GM18951 (cell line): ENCODE results near the gene CAMK2N2.

Experiments used
- POLR2A ChIP-seq: IDR thresholded peaks from 4 replicates; pipeline ENCODE4 v1.6.1; 2011; ENCODE audit warnings: mild to moderate bottlenecking; ENCODE audit not compliant: insufficient read length, insufficient read depth; ENCODE audit errors: extremely low read depth
- in situ Hi-C: fragments of 300-500 bp; cut with MboI; formaldehyde crosslinking; loops from one replicate; pipeline ENCODE4 v1.12.0; 2022; ENCODE audit warnings: low sequenced_read_pairs, mixed read lengths, inconsistent platforms; ENCODE audit not compliant: unreplicated experiment

CAMK2N2 gene

DNA sequence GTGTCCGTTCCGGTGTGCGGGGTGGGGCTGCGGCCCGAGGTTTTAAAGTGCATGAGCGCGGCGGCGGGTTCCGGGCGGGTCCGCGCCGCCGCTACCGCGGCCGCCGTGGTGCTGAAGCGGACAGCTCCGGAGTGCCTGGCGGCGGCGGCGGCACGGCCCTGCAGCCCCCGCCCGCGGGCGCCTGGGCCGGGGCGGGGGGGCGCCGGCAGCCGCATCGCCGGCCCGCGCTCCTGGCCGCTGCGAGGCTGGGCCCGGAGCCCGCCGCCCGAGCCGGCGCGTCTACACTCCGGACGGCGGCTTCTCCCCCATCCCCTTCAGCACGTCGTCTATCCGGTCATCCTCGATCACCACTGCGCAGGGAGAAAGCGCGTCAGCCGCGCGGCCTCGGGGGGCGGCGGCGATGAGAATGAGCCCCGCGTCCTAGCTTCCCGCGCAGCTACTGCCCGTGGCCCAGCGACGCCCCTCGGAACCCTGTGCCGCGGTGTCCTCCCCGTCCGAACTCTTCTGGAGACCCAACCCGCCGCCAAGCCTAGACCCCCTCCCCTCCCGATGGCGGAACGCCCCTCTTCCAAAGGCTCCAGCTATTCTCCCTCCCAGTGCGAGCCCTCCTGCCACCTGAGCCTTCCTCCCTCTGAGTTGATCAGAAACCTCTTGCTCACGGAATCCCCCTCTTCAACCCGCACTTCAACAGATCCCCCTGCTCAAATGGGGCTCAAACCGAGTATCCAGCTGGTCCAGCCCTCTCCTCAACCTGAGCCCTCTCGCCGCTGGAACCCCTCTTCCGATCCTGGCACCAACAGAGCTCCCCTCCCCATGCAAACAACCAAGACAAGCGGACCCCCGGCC is 1.3 kb downstream of the CAMK2N2 start:
- in situ Hi-C loops, result no loop called here
- TF ChIP-seq POLR2A, result no peak

DNA sequence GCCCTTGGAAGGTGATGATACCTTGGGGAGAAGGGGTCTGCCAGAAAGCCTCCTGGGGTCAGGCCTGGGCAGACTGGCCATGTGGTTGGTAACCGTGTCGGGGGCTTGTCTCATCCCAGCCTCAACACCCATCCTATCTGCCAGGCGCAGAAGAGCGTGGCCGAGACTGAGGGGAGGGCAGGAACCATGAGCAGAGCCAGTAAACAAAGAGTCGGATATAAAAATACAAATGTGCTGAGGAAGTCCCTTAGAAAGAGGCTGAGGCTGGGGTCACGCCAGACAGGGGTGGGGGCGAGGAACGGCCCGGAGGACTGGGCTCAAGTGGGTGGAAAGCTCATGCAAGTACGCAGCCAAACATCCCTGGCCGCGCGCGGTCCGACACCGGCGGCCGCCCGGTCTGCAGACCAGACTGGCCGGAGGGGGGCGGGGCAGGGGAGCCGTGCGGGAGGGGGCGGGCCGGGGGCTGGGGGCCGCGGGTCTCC is 1.9 kb downstream of the CAMK2N2 start:
- TF ChIP-seq POLR2A, result no peak
- in situ Hi-C loops, result no loop called here

DNA sequence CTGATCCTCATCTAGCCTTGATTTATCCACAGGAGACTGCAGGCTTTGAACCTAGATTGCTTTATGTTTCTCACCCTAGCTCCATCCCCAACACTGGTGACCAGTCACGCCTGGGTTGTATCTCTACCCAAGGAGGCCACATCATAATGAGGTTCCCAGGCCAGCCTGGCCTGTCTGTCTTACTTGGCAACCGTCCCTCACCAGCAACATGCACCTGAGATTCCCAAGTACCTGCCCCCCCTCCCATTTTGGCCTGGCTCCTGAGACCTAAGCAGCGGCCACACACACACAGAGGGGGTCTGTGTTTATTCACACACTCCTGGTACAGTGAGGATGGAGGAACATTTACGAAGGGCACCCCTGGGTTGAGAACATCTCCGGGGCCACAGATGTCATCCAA is 2.4 kb downstream of the CAMK2N2 start:
- TF ChIP-seq POLR2A, result no peak
- in situ Hi-C loops, result no loop called here

DNA sequence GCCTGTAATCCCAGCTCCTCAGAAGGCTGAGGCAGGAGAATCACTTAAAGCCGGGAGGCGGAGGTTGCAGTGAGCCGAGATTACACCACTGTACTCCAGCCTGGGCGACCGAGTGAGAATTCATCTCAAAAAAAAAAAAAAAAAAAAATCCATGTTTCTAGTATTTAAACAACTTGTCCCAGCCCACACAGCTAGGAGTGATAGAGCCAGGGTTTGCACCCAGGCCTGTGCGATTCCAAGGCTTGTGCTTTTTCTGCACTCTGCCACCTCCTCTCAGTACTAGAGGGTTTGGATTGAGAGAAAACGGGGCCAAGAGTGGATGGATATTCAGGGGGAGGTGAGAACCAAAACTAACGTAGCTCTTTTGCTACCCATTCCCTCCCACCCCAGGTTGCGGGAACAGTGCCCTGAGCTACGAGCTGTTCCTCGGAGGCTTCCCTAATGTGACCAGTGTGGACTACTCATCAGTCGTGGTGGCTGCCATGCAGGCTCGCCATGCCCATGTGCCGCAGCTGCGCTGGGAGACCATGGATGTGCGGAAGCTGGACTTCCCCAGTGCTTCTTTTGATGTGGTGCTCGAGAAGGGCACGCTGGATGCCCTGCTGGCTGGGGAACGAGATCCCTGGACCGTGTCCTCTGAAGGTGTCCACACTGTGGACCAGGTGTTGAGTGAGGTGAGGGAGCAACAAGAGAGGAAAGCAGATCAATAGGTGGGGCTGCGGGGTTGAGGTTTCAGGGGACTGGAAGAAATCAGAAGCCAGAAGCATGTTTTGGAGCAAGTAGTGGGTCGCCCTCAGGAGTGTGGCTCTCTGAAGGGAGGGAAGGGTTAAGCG is 4.1 kb downstream of the CAMK2N2 start:
- no peak for TF ChIP-seq POLR2A
- in situ Hi-C loops, result no loop called here

DNA sequence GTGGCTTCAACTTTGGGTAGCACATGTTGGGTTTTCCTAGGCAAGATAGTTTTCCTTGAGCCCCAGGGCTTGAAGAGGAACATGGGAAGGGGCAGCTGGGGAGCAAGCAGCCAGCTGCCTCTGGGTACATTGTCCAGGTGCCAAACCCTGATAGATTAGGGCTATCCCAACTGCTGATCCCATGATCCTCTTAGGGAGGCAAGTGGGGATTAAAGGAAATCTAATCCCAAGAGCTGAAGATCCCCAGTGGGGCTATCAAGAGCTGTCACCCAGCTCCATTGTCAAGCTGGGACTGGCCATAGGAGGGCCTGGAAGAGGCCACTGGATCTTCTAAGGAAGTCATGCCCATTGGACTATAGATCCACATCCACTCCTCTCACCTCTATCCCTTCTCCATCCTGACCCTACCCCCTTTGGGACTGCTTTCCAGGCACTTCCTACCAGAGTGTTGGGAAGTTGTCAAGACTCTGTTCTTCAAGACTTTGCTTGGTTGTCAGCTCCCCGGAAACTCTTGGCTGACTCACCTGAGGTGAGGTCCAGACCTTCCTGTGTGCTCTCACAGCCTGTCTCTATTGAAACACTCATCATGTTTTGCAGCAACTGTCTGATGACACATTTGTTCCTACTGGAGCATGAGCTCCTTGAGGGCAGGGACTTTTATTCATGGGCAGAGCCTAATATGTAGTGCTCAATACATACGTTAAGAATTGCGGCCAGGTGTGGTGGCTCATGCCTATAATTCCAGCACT is 5.9 kb downstream of the CAMK2N2 start:
- in situ Hi-C loops, result no loop called here
- TF ChIP-seq POLR2A, result no peak

DNA sequence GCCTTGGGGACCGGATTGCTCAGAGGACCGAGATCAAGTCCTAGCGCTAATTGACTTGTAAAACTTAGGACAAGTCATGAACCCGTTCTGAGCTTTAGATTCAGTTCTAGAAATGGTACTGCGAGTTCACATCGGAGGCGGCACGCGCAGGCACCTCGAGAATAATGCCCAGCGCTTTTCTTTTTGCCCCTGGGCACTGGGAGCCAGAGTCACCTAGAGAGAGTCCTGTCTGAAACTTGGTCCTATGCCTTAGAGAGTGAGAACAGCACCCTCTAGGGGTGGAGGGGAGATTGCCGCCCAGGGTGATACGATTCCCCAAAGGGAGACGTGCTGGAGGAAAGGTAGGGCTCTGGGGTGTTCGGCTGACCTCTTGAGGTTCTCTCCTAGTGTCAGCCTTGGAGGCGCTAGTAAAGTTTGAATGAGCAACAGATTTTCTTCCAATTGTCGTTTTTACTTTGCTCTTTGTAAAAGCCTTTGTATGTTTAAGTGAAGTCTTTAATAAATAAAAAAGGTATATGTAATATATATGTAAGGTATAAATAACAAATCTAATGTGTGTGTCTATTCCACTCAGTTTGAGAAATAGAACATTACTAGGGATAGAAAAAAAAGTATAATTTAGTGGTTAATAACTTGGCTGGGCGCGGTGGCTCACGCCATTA is 11.1 kb downstream of the CAMK2N2 start:
- in situ Hi-C loops, result no loop called here
- TF ChIP-seq POLR2A, result no peak

DNA sequence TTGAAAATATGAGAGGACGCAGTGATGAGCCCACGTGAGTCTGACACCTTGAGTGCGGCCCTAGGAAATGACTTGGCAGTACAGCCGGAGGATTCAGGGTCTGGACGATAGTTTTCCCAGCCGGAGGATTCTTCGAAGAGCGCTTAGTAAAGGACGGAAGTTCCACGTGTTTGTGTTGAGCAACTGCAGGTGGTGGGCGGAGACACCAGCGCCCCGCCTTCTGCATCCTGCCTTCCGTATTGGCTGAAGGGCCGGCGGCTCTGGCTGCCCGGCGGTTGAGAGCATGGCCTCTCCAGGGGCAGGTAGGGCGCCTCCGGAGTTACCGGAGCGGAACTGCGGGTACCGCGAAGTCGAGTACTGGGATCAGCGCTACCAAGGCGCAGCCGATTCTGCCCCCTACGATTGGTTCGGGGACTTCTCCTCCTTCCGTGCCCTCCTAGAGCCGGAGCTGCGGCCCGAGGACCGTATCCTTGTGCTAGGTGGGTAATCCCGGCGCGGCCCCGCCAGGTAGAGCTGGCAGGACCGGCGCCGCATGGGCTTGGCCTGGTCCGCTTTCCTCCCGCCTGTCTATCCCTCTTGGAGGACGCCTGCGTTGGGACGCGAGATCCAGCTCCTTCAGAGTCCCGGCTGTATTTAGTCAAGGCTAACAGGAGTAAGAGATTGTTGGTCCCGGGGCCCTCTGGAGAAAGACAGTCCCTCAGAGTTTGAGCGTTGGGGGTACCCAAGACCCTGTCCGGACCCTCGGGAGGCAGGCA is 11.8 kb downstream of the CAMK2N2 start, which contains the start of gene EEF1AKMT4:
Gene EEF1AKMT4, plus strand, starts transcription at position 261 of the 755 bp plus-strand sequence. Its CDS starts 23 bp downstream, at position 284.
- in situ Hi-C loops, result no loop called here
- TF ChIP-seq POLR2A, result peak; percentile 63

DNA sequence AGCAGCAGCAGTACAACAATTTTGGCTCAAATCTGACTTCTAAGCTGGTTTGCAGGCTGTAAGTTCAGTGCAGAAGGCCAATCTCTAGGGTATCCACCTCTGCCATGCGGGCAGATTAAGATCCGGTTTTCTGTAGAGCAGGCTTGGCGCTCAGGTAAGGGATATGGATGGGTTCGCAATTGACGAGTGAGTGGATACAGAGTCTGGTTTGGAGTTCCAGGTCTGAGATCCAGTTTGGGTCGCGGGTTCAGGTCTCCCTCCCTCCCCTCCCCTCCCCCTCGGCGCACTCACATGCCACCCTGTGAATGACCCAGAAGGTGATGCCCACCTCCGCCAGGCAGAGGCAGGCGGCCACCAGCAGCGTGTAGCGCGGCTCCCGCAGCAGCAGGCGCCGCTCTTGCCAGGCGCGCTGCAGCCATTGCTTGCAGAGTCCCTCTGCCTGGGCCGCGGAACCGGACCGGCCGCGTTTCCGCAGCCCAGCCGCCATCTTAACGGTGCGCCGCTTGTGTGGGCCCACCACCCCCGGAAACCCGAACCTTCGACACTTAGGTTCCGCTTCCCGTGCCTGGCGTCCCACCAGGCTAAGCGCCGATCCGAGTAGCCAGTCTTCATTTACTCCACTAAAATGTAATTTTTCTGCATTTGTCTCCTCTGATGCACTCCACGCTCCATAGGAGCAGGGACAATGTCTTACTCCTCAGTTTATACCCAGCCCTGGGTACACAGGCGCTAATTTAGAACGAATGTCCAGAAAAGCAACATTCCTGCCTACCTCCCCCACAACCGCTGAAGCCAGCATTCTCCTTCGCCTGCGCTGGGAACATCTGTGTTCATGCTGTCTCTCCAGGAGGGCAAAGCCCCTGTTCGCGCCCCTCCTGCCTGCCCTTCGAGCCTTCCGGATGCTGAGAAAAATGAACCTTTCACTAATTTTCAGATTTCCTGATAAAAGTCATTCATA is 12.6 kb downstream of the CAMK2N2 start, which contains the start of gene ALG3:
Gene ALG3, minus strand, starts transcription at position 509 of the 958 bp plus-strand sequence. Its CDS starts 22 bp downstream, at position 487.
- in situ Hi-C loops, result no loop called here
- TF ChIP-seq POLR2A, result peak; percentile 94

DNA sequence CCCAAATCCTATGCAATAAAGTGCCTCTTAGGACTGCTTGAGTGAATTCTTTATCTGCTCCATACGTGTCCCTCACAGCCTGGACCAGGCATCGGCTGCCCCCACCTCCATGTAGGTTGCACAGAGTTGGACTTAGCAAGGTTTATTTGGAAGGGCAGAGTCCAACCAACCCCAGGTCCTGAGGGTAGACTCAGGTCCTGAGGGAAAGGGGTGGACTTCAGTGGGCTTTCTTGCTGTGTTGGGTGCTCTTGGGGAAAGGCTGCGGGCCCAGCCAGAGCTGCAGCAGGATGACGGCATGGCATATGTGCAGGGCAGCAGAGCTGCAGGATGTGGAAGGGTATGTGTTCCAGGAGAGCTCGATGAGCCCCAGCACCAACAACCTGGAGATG is 19.1 kb downstream of the CAMK2N2 start:
- TF ChIP-seq POLR2A, result no peak
- in situ Hi-C loops, result no loop called here

DNA sequence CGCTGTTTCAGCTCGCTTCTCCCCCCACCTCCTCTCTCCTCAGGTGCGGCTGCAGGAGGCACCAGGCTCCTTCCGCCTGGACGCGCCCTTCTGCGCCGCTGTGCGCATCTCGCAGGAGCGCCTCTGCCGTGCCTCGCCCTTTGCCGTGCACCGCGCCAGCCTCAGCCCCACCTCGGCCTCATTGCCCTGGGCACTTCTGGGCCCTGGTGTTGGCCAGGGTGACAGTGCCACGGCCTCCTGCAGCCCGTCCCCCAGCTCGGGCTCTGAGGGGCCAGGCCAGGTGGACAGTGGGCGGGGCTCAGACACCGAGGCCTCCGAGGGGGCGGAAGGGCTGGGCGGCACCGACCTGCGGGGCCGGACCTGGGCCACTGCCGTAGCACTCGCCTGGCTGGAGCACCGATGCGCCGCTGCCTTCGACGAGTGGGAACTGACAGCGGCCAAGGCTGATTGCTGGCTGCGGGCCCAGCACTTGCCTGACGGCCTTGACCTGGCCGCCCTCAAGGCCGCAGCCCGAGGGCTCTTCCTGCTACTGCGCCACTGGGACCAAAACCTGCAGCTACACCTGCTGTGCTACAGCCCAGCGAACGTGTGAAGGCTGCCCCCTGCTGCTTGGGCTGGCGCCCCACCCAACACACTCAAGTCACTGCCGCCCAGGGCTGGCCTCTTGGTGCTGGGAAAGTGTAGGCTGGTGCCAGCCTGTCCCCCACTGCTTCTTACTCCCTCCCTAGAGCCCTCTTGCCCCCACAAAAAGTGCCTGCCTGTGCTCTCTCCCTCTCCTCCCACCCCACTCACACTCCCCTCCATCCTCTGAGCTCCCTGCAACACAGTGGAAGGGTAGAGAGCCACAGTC is 19.7 kb downstream of the CAMK2N2 start:
- in situ Hi-C loops, result no loop called here
- no peak for TF ChIP-seq POLR2A

DNA sequence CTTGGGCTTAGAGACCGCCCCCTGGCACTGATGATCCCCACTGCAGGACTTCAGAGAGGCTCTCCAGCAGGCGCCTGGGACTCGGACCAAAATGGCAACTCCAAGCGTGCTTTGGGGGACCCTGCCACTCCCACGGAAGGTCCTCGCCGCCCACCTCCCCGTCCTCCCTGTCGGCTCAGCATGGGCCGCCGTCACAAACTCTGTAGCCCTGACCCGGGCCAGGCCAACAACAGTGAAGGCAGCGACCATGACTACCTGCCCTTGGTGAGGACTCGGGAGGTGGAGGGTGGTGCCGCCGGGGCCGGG is 20.3 kb downstream of the CAMK2N2 start:
- no peak for TF ChIP-seq POLR2A
- in situ Hi-C loops, result no loop called here
